ENCODE measurements around the gene LRRC25.
"Not testable (repeated sequence)": the region's sequence is repeated elsewhere in the genome, so short reads cannot be mapped to it uniquely, and the experiment has no call there.

LRRC25 gene

DNA sequence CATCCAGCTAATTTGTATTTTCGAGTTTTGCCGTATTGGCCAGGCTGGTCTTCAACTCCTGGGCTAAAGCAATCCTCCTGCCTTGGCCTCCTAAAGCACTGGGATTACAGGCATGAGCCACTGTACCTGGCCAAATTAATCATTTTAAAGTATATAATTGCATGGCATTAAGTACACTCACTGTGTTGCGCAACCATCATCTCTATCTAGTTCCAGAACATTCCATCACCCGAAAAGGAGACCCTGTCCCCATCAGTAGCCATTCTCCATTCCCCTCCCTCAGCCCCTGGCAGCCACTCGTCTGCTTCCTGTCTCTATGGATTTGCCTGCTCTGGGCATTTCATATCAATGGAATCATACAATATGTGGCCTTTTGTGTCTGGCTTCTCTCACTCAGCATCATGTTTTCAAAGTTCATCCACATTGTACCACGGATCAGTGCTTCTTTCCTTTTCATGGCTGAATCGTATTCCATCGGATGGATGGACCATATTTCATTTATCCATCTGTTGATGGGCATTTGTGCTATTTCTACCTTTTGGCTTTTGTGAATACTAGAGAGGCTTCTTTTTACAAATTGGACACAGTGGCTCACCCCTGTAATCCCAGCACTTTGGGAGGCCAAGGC lies 43.9 kb downstream of the LRRC25 start:
- H3K36me3 ChIP-seq, result peaks cover 35% of the 10 kb centered on the region
- H3K27me3 ChIP-seq, result no peaks in the 10 kb centered on the region
- H3K4me2 ChIP-seq, result no peak overlapping the region
- no peak overlapping the region for H3K27ac ChIP-seq
- H3K9ac ChIP-seq, result no peak overlapping the region
- H3K9me3 ChIP-seq, result peaks cover 9% of the 10 kb centered on the region
- TF ChIP-seq Cebpa-rat (IDR thresholded peaks at IDR 0.05), result peak; percentile 85
- H3K4me3 ChIP-seq, result no peak overlapping the region
- no peaks in the 10 kb centered on the region for H4K20me1 ChIP-seq
- no peaks in the 10 kb centered on the region for H3K4me1 ChIP-seq

GRCh38 chr19:18351544-18351943 lies 45.9 kb downstream of the LRRC25 start:
- Histone ChIP-seq H3K27me3 (no peaks in the 10 kb centered on the region), H3K4me3 (no peak overlapping the region)

DNA sequence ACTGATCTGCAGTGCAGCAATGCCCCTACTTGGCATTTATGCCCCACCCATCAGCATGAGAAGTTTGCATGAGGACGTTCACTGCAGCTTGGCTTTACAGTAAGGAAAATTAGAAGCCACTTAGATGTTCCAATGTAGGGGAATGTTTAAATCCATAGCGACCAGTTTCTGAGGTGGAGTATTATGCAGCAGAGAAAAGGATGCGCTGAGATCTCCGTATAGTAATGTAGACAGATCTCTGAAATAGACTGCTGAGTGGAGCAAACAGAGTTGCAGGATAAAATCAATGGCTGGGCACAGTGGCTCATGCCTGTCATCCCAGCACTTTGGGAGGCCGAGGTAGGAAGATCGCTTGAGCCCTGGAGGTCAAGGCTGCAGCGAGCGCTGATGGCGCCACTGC lies 46.9 kb downstream of the LRRC25 start:
- Histone ChIP-seq H3K9me3 (no peaks in the 10 kb centered on the region), H3K27me3 (no peaks in the 10 kb centered on the region), H3K36me3 (peaks cover 6% of the 10 kb centered on the region; the same call in 1 of the 2 replicates), H3K27ac (no peak overlapping the region), H3K4me3 (no peak overlapping the region), H3K4me2 (no peak overlapping the region), H4K20me1 (no peaks in the 10 kb centered on the region), H3K4me1 (peaks cover 8% of the 10 kb centered on the region), H3K9ac (no peak overlapping the region)
- TF ChIP-seq Cebpa-rat (IDR thresholded peaks at IDR 0.05), result no peak

More at GRCh38 chr19:18351544-18351943, 45.9 kb downstream of the LRRC25 start:
- Histone ChIP-seq H3K27ac (no peak overlapping the region), H3K9ac (no peak overlapping the region), H3K36me3 (peaks cover 15% of the 10 kb centered on the region), H3K4me2 (no peak overlapping the region), H3K9me3 (no peaks in the 10 kb centered on the region), H4K20me1 (no peaks in the 10 kb centered on the region), H3K4me1 (no peaks in the 10 kb centered on the region)
- TF ChIP-seq Cebpa-rat (IDR thresholded peaks at IDR 0.05), result no peak

GRCh38 chr19:18349524-18350128 lies 47.8 kb downstream of the LRRC25 start:
- Histone ChIP-seq H3K4me2 (no peak overlapping the region), H3K4me3 (no peak overlapping the region), H3K27ac (no peak overlapping the region), H3K9ac (no peak overlapping the region), H4K20me1 (no peaks in the 10 kb centered on the region), H3K9me3 (no peaks in the 10 kb centered on the region), H3K36me3 (peaks cover 6% of the 10 kb centered on the region; the same call in 1 of the 2 replicates), H3K27me3 (no peaks in the 10 kb centered on the region), H3K4me1 (peaks cover 8% of the 10 kb centered on the region)
- TF ChIP-seq Cebpa-rat (IDR thresholded peaks at IDR 0.05), result no peak

GRCh38 chr19:18348818-18349339 lies 48.5 kb downstream of the LRRC25 start:
- H3K4me2 ChIP-seq, H3K4me1 ChIP-seq, H3K4me3 ChIP-seq, H3K9me3 ChIP-seq, H3K27ac ChIP-seq, H3K27me3 ChIP-seq, H3K36me3 ChIP-seq, H3K9ac ChIP-seq, H4K20me1 ChIP-seq: not testable (repeated sequence)

DNA sequence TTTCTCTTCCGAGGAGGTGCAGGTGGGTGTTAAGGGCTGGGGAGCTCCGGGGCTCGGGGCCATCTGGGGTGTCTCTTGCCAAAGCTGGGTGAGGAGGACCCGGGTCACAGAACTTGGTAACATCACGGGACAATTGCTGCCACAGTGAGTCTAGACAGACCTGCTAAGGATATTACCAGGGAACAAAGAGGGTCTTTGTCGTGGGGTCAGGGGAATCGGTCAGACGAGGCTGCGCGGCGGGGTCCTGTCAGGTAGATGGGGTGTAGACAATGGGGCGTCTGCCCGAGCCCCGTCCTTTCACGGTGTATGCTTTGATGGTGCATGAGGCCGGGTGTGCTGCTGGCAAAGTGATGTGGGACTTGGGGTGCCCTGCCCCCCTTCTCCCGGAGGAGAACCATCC lies 49.3 kb downstream of the LRRC25 start:
- Histone ChIP-seq H3K27me3 (no peaks in the 10 kb centered on the region), H4K20me1 (no peaks in the 10 kb centered on the region), H3K4me1 (peaks cover 8% of the 10 kb centered on the region), H3K9ac (no peak overlapping the region), H3K36me3 (peaks cover 6% of the 10 kb centered on the region; the same call in 1 of the 2 replicates), H3K4me3 (no peak overlapping the region), H3K9me3 (no peaks in the 10 kb centered on the region), H3K27ac (no peak overlapping the region), H3K4me2 (no peak overlapping the region)
- no peak for TF ChIP-seq Cebpa-rat (IDR thresholded peaks at IDR 0.05)

DNA sequence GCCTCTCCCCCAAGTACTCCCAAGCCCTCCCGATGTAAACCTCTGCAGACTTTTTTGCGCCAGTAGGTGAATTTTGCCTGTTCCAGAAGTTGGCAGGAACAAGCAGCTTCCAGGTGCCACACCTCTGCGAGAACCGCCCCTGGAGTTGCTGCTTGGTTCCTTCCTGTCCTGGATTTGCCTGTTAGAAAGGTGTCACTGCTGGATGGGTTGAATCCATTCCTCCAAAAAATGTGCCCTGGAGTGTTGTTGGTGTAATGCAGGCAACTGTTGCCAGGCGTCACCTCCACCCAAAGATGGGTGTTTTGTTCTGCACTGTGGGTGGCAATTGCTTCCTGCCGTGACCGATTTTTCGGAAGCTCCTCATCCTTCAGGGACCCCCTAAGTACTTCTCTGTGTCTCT lies 51.3 kb downstream of the LRRC25 start:
- Histone ChIP-seq H3K4me1 (peaks cover 21% of the 10 kb centered on the region), H3K36me3 (peaks cover 6% of the 10 kb centered on the region; the same call in 1 of the 2 replicates), H3K9me3 (no peaks in the 10 kb centered on the region), H3K4me2 (peak overlapping the region; percentile 44), H3K27ac (no peak overlapping the region), H3K9ac (no peak overlapping the region), H3K4me3 (no peak overlapping the region), H3K27me3 (no peaks in the 10 kb centered on the region), H4K20me1 (no peaks in the 10 kb centered on the region)
- no peak for TF ChIP-seq Cebpa-rat (IDR thresholded peaks at IDR 0.05)

DNA sequence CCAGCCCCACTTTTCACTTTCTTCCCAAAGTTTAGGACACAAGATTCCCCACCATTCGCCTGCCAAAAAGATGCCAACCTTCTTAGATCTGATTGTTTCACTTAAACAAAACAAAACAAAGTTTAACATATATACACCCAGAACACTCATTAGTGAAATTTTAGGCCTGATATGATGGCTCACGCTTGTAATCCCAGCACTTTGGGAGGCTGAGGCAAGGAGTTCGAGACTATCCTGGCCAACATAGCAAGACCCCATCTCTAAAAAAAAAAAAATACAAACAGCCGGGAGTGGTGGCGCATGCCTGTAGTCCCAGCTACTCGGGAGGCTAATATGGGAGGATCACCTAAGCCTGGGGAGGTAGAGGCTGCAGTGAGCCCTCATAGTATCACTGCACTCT lies 52.1 kb downstream of the LRRC25 start:
- no peaks in the 10 kb centered on the region for H3K9me3 ChIP-seq
- H3K27ac ChIP-seq, result no peak overlapping the region
- no peak for TF ChIP-seq Cebpa-rat (IDR thresholded peaks at IDR 0.05)
- no peak overlapping the region for H3K4me3 ChIP-seq
- no peaks in the 10 kb centered on the region for H3K27me3 ChIP-seq
- H3K36me3 ChIP-seq, result peaks cover 2% of the 10 kb centered on the region; the same call in 1 of the 2 replicates
- H3K4me2 ChIP-seq, result no peak overlapping the region
- no peak overlapping the region; the same call in 1 of the 2 replicates for H3K9ac ChIP-seq
- H3K4me1 ChIP-seq, result peaks cover 25% of the 10 kb centered on the region
- no peaks in the 10 kb centered on the region for H4K20me1 ChIP-seq

DNA sequence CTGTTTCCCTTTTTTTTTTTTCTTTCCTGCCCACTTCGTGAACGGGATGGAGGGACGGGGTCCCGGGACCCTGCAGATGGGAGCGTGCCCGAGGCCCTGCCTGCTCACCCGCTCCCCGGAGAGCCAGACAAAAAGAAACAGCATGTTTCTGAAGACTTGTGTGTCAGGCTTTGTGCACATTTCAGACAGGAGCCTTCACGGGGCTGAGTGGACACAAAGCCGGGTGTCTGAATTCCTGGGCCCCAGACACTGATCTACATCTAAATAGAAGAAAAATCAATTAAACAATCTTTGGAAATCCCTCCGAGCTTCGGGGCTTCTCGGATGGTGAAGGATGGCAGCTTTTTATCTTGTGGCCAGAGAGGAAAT lies 52.9 kb downstream of the LRRC25 start:
- H3K36me3 ChIP-seq, result no peaks in the 10 kb centered on the region; the same call in 1 of the 2 replicates
- H3K27me3 ChIP-seq, result no peaks in the 10 kb centered on the region
- H3K27ac ChIP-seq, result no peak overlapping the region
- H3K9me3 ChIP-seq, result no peaks in the 10 kb centered on the region
- no peak for TF ChIP-seq Cebpa-rat (IDR thresholded peaks at IDR 0.05)
- H3K9ac ChIP-seq, result no peak overlapping the region; the same call in 1 of the 2 replicates
- H4K20me1 ChIP-seq, result no peaks in the 10 kb centered on the region
- H3K4me2 ChIP-seq, result no peak overlapping the region
- no peak overlapping the region for H3K4me3 ChIP-seq
- H3K4me1 ChIP-seq, result peaks cover 32% of the 10 kb centered on the region

DNA sequence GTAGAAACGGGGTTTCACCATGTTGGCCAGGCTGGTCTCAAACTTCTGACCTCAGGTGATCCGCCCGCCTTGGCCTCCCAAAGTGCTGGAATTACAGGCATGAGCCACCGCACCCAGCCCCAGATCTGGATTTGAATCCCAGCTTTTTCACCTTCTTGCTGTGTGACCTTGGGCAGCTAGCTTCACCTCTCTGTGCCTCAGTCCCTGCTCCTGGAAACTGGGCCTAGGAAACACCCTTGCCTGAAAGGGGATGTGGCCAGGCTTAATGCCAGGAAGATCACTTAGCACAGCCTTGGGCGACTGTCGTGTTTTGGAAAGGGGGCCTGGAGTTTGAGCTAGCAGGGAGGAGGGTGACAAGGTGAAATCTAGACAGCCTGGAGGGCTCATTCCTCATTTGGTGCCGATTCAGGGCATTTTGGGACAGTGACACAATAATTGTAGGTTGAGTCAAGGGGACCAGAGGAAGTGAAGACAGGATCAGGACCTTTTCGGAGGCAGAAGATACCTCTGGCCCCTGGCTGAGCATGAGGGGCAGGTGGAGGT lies 55.3 kb downstream of the LRRC25 start:
- H3K9ac ChIP-seq, result no peak overlapping the region
- no peaks in the 10 kb centered on the region for H3K27me3 ChIP-seq
- H3K27ac ChIP-seq, result no peak overlapping the region
- H3K4me1 ChIP-seq, result peaks cover 32% of the 10 kb centered on the region
- 0 out of 2 replicates have a peak overlapping the region, but pooled peaks have one; percentile 97 for H3K4me2 ChIP-seq
- no peak overlapping the region for H3K4me3 ChIP-seq
- H4K20me1 ChIP-seq, result no peaks in the 10 kb centered on the region
- H3K36me3 ChIP-seq, result no peaks in the 10 kb centered on the region; the same call in 1 of the 2 replicates
- H3K9me3 ChIP-seq, result no peaks in the 10 kb centered on the region
- TF ChIP-seq Cebpa-rat (IDR thresholded peaks at IDR 0.05), result no peak
